ENCODE data around the gene B4GALT1.

B4GALT1 gene

GRCh38 chr9:33123407-33124031 is 43.6 kb downstream of the B4GALT1 start:
- no peak for DNase-seq

GRCh38 chr9:33120620-33121019 is 46.5 kb downstream of the B4GALT1 start:
- DNase-seq: no peak

GRCh38 chr9:33117796-33118195 is 49.3 kb downstream of the B4GALT1 start:
- DNase-seq: no peak

- no peak for DNase-seq
These were observed 49.8 kb downstream of the B4GALT1 start for GRCh38 chr9:33117306-33117705.

GRCh38 chr9:33116860-33117259 is 50.3 kb downstream of the B4GALT1 start:
- no peak for DNase-seq

- DNase-seq: no peak
These were observed 52.4 kb downstream of the B4GALT1 start for GRCh38 chr9:33114746-33115145.

DNA sequence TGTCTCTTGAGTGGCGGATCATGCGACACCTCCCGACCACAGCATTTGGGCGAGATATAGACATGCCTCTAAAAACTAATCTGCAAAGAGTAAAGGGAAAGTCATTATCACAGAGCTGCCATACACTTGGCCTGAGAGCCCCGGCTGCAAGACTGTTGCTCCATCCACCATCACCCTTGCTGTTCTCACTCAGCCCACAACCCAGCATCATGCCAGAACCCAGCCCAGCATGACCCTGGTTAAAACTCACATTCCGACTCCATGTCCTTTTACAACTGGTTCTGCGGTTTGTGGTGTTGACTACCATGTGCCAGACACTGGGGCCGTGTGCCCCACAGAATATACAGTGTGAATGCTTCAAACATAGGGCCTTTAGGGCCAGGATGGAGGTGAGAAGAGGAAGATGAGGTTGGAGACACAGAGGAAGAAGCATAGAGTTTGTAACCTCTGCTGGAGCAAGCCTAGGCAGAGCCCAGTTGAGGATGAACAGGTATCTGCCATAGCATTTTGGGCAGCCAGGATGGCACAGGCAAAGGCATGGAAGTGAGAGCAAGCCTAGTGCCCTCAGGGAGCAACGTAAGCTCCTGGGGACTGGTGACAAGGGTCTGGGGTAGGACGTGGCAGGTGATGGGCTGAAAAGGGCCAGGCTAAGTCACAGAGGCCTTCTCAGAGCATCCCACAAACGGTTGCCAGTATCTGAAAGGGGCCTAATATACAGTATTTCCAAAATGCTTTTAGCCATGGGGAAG is 53.2 kb downstream of the B4GALT1 start:
- no peak for DNase-seq

GRCh38 chr9:33112094-33112493 is 55.0 kb downstream of the B4GALT1 start:
- no peak for DNase-seq

DNA sequence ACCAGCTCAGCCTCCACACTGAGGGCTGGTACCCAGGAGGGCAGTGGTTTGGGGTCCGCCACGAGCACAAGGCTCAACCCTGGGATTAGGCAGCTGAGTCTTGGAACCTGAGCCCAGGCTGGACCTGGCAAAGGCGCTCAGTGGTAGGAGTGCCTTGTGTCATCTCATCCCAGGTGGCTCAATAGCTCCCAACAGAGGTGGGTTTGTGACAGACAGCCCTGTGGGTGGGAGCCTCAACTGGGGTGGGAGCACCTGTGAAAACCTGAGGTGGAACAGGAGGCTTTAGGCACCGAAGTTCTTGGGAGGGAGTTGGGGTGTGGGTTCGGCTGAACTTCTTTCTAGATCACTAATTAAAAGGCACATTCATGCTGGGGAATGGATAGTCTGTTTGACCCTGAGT is 55.5 kb downstream of the B4GALT1 start:
- no peak for DNase-seq

DNA sequence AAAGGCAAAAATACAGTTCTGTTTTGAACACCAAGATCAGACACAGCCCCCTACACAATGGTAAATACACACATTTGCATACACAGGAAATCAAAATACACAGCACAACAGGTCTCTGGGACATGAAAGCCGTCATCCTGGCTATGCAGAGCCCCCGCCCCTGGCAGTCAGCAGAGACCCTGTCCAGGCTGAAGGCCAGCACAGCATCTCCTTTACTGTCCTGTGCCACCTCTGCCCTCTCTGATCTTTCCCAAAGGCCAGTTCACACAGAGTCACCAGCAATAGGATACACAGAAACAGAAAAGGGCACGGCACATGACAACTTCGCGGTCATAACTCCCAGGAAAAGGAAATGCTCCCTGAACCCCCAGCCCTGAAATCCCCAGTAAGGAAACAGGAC is 56.5 kb downstream of the B4GALT1 start:
- DNase-seq: no peak

GRCh38 chr9:33109850-33110595 is 57.1 kb downstream of the B4GALT1 start:
- DNase-seq: no peak

- no peak for DNase-seq
These were observed 58.0 kb downstream of the B4GALT1 start for GRCh38 chr9:33109097-33109496.

DNA sequence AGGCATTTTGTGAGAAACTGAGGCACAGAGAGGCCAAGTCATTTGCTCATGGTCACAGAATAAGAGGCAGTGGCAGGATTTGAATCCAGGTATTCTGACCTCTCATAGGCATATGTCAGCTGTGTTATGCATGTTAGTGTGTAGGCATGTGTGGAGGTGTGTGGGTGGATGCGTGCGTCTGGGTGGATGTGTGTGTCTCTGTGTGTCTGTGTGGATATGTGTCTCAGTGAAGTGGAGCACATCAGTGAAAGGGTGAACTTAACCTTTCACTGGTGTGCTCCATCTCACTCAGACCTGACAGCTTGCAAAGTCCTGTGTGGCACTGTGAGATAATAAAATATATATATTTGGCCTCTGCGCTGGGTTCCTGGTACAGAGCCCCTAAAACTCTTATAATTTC is 58.7 kb downstream of the B4GALT1 start:
- DNase-seq: no peak

GRCh38 chr9:33107762-33108161 is 59.4 kb downstream of the B4GALT1 start:
- DNase-seq: no peak

GRCh38 chr9:33106827-33107621 is 60.1 kb downstream of the B4GALT1 start:
- no peak for DNase-seq

DNA sequence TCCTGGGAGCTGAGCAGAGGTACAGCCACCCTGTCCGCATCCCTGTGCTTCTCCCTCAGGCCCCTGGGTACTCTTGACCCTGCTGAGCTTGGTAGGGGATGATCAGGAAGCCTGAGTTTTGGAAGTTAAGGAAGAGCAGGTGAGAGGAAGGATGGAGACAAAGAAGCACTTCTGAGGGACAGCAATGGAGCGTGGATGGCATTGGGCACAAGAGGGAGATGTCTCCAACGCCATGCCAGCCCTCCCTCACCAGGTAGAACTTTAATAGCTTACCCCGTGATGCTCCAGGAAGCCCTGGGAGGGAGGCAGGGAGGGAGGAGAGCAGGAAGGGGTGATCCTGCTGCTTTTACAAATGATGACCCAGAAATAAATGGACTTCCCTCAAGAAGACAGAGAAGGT is 60.8 kb downstream of the B4GALT1 start:
- DNase-seq: no peak

DNA sequence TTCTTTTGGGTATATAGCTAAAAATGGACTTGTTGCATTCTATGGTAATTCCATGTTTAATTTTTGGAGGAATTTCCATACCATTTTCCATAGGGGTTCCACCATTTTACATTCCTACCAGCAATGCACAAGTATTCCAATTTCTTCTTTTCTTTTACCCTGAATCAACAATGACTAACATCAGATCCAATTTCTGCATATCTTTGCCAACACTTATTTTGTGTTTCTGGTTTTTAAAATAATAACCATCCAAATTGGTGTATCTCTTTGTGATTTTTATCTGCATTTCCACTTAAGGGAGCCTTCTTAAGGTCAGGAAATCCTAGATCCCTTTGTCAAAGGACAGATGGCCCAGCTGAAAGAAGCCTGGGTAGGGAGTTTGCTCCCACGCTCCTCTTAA is 61.2 kb downstream of the B4GALT1 start:
- no peak for DNase-seq

DNA sequence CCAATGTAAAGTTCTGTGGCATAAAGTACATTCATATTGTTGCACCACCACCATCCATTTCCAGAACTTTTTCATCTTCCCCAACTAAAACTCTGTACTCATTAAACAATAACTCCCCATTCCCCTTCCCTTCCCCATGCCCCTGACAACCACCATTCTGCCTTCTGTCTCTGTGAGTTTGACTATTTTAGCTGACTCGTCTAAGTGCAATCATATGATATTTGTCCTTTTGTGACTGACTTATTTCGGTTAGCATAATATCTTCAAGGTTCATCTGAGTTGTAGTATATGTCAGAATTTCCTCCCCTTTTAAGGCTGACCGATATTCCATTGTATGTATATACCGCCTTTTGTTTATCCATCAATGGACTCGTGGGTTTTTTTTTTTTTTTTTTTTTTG is 61.6 kb downstream of the B4GALT1 start:
- no peak for DNase-seq

- DNase-seq: no peak
These were observed 62.7 kb downstream of the B4GALT1 start for GRCh38 chr9:33104401-33104800.

DNA sequence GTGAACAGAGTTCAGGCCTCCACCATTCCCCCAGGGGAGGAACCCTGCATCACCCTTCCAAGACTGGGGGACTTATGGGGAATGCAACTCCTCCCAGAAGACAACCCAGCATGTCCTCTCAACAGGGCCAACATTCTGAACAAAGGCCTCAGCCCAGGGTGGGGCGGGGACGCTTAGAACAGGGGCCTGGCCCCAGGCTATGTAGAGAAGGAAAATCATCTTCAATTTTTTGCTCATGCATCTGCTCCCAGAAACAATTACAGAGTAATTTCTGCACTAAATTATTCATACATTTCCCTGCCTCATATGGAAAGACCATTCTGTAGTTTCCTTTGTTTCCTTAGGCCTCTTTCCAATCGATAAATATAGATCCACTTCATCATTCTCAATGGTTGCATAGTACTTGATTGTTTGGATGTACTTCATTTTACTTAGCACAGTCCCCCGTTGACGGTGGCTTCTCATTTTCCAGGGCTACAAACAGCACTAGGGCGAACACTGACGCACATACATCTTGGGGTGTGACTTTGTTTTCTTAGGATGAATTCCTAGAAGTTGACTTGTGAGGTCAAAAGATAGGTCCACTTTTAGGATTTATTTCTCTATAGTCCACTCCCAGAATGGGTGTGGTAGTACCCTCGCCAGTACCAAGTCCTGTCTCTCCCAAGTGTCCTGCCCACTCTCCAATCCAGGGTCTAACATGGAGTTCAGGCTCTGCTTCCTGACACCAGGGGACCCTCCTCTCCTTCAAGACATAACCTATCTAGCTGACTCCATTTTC is 63.4 kb downstream of the B4GALT1 start:
- no peak for DNase-seq

DNA sequence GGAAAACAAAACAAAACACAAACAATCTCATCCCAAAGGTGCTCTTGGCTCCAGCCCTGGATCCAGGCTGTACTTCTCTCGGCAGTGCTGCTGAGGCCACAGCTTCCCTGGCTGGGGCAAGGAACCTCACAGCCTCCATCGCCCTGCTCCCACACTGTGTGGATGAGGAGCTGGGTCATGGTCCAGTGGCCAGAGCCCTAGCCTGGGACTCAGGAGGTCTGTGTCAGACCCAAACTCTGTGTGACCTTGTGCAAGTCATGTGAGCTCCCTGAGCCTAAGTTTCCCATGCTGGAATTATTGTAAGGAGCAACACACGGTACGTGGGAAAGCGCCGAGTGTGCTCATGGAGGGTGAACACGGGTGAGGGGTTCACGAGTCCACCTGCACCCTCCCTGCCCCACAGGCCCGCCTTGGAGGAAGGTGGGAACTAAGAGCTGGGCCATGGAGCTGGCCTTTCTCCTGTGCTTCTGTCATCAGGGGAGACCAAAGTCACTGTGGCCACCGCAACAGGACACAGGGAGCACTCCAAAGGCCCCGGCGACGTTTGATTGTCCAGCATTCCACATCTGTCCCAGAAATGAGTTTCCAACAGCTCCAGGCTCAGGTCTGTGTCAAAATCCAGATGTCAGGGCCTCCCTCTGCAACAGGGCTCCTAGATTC is 64.5 kb downstream of the B4GALT1 start:
- no peak for DNase-seq

Data from activated CD4-positive, alpha-beta T cell treated with anti-CD3 and anti-CD28 coated beads for 1 hour (primary cell).